Measurements from ENCODE around the gene KIFC3.

KIFC3 gene

DNA sequence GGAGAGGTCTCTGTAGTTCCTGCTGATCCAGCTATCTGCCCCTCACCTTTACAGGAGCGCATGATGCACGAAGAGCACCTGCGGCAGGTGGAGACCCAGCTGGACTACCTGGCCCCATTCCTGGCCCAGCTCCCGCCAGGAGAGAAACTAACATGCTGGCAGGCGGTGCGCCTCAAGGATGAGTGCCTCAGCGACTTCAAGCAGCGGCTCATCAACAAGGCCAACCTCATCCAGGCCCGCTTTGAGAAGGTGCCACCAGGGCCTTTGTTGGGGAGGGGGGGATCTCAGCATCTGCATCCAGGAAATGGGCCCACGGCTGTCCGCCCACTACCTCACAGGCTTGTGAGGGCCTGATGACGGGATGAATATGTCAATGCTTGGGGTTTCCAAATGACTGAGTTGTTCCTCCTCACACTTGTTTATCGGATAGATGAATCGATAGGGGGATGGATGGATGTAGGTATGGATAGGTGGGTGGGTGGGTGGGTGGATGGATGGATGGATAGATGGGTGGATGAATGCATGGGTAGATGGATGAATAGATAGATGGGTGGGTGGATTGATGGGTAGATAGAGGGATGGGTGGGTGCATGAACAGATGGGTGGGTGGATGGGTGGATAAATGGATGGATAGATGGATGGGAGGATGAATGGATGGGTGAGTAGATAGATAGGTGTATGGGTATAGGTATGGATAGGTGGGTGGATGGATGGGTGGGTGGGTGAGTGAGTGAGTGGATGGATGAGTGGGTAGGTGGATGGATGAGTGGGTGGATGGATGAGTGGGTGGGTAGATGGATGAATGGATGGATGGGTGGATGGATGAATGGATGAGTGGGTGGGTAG, 73.7 kb downstream of the KIFC3 start:
- in situ Hi-C loops (cut with MboI; ENCODE audit: low sequenced_read_pairs): no loop called here

DNA sequence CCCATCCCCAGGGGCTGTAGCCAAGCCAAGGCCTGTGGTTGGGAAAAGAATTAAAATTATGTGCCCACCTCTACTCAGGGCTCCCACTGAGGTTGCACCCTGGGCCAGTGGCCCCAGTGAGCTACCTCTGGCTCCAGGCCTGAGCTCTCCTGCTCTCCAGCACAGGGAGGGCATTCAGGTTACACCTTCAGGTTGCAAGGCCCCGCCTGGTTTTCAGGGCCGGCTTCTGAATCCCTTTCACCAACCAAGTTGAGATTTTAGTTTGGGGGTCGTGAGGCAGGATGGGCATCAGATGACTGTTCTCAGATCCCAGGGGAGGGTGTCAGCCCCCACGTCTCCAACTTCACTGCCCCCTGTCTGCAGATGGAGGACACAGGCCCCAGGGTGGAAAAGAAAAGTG, 74.7 kb downstream of the KIFC3 start:
- in situ Hi-C loops (cut with MboI; ENCODE audit: low sequenced_read_pairs): no loop called here

DNA sequence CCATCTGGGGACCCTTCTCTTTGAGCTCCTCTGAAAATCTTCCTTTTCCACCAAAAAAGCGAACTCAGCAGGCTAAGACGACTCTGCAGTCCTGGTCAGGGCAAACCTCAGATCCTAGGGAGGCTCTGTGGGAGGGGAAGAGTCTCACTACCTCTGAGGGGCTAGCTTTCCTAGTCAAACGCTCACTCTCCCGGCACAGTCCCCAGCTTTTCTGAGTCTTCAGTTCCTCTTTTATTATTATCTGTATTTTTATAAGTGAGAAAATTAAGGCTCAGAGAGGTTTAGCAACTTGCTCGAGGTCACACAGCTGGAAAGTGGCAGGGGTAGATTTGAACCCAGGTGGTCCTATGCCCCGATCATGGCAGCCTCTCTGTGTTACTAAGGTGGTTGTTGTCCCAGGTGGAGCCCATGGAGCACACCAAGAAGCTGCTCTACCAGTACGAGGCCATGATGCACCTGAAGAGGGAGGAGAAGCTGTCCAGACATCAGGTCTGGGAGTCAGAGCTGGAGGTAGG, 75.8 kb downstream of the KIFC3 start:
- in situ Hi-C loops (cut with MboI; ENCODE audit: low sequenced_read_pairs): no loop called here

DNA sequence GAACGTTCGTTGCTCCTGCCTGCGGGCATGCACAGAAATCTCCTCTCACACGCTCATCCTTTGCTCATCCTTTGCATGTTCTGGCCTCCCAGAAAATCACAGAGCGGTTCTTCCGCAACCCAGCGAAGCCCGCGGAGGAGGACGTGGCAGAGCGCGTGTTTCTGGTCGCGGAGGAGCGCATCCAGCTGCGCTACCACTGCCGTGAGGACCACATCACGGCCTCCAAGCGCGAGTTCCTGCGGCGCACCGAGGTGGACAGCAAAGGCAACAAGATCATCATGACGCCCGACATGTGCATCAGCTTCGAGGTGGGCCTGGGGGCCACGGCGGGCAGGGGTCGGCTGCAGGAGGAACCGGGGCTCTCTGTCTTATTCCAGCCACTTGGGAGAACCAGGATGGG, 76.3 kb downstream of the KIFC3 start:
- in situ Hi-C loops (cut with MboI; ENCODE audit: low sequenced_read_pairs): no loop called here

DNA sequence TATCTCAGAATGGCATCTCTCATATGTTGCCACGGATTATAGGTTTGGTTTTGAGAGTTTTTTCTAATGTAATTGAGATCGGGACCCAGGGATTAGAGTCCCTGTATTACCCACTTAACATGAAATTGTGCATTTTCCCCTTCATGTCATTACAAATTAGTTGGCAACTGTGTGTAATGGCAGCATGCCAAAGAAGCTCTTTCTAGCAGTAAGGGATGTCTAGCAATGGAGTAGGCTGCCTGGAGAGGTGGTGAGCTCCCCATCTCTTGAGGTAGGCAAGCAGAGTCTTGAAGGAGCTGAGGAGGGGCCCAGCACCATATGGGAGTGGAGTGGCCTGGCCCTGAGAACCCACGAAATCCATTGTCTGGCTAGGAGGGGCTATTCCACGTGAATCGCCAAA, 76.7 kb downstream of the KIFC3 start:
- in situ Hi-C loops (cut with MboI; ENCODE audit: low sequenced_read_pairs): no loop called here

DNA sequence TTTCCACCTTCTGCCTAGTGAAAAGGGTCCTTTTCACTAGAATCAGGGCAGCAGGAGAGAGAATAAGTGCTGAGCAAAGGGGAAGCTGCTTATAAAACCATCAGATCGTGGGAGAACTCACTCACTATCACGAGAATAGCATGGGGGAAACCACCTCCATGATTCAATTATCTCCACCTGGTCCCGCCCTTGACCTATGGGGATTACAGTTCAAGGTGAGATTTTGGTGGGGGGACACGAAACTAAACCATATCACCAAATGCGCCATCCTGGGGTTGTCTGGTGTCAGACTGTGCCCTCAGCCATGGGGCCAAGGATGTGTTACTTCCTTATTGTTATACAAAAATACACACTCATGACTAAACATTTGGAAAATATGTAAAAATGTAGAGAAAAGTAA, 77.1 kb downstream of the KIFC3 start:
- in situ Hi-C loops (cut with MboI; ENCODE audit: low sequenced_read_pairs): no loop called here

DNA sequence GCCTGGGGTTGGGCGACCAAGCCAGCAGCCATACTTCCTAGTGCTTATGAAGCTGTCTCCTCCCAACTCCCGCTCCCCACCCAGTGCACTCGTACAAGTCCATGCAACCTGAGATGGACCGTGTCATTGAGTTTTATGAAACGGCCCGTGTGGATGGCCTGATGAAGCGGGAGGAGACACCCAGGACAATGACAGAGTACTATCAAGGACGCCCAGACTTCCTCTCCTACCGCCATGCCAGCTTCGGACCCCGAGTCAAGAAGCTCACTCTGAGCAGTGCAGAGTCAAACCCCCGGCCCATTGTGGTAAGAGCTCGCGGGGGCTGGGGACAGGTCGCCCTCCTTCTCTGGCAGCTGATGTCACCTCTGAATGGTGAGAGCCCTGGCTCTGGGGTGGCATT, 77.8 kb downstream of the KIFC3 start:
- in situ Hi-C loops (cut with MboI; ENCODE audit: low sequenced_read_pairs): loop anchor here (25.0 kb wide), 1 partner anchor 137 kb away; no protein-coding TSS in a partner anchor

DNA sequence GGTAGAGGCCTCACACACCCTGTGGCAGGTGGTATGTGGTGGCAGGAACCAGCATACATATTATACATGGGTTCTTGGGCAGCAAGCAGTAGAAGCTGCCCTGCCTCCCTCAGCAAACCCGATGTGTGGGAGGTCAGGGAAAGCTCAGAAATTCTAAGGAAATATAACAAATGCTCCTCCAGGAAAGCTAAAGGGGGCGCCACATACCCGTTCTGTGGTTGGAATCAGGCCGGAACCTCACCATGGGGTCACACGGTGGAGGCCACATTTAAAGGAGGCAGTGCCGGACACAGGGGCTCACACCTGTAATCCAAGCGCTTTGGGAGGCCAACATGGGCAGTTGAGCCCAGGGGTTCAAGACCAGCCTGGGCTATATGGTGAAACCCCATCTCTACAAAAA, 79.1 kb downstream of the KIFC3 start:
- in situ Hi-C loops (cut with MboI; ENCODE audit: low sequenced_read_pairs): loop anchor here (25.0 kb wide), 1 partner anchor 136 kb away; no protein-coding TSS in a partner anchor

DNA sequence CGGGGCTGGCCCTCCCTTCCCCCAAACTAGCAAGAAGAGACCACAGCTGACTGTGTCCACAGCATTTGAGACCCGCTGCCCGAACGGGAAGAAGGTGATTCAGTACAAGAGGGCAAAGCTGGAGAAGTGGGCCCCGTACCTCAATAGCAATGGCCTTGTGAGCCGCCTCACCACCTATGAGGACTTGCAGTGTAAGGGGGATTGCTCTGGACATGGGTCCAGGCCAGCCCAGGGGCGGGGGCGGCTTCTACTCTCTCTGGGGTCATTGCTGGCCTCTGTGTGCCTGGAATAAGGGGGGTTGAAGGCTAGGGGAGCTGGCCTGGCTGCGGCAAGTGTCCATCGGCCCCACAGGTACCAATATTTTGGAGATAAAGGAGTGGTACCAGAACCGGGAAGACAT, 79.6 kb downstream of the KIFC3 start:
- in situ Hi-C loops (cut with MboI; ENCODE audit: low sequenced_read_pairs): loop anchor here (25.0 kb wide), 1 partner anchor 135 kb away; no protein-coding TSS in a partner anchor

DNA sequence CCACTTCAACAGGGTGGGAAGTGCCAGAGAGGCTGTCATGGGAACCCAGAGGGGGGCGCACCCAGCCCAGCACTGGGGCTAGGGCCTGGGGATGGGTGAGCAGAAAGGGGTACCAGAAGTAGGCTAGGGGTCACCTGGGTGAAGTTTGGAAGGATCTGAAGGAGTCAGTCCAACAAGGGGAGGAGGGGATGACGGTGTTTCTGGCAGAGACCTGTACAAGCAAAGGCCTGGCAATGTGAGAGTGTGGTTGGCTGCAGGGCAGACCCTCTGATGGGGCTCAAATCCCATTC, 80.1 kb downstream of the KIFC3 start:
- in situ Hi-C loops (cut with MboI; ENCODE audit: low sequenced_read_pairs): loop anchor here (25.0 kb wide), 1 partner anchor 135 kb away; no protein-coding TSS in a partner anchor

DNA sequence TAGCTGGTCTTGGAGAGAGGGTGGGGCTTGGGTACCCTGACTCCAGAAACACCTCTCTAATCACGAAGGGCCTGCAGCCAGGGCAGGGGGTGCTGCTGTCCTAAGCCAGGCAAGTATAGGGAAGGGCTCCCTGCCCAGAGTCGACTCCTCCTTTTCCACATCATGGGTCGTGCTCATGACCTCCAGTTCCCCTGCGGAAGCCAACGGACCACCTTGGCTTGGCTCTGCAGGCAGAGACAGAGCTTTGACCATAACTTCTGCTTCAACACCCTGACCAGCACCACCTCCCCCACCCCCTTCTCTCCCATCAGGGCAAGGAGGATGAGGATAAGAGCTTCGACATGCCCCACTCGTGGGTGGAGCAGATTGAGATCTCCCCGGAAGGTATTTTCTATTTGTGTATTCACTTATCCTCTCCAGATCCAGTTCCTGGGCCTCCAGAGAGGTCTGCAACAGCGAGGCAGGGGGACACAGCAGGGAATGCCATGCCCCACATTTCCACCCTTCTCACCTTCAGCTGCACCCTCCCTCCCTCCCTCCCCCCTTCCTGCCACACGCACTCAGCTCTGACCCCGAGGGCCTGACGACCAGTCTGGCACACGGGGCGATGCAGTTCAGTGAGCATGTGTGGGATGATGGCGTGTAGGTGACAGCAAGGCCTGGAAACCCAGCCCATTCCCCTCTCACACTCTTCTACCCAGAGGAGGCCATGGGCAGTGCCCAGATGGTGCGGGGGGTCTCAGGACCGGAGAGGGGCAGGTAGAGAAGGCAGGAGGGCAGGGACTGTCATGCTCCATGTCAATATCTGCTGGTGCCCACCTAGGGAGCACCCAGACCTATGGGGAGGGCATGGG, 80.7 kb downstream of the KIFC3 start:
- in situ Hi-C loops (cut with MboI; ENCODE audit: low sequenced_read_pairs): loop anchor here (25.0 kb wide), 1 partner anchor 134 kb away; no protein-coding TSS in a partner anchor

DNA sequence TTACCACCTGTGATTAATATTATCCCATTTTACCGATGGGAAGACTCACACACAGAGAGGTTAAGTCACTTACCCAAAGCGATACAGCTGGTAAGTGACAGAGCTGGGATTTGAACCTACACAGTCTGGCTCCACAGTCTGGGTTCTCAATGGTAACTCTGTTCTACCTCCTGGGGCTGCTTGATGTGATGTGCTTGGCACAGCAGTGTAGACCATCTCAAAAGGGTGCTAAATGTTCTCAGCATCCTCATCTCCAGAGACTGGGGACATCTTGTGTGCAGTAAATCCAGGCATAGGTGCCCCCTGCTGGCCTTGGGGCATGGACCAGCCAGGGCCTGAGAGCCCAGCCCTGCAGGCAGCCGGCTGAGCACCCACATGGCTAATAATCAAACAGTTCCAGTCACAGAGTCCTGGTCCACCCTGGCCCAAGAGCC, 82.1 kb downstream of the KIFC3 start:
- in situ Hi-C loops (cut with MboI; ENCODE audit: low sequenced_read_pairs): loop anchor here (25.0 kb wide), 1 partner anchor 133 kb away; no protein-coding TSS in a partner anchor

DNA sequence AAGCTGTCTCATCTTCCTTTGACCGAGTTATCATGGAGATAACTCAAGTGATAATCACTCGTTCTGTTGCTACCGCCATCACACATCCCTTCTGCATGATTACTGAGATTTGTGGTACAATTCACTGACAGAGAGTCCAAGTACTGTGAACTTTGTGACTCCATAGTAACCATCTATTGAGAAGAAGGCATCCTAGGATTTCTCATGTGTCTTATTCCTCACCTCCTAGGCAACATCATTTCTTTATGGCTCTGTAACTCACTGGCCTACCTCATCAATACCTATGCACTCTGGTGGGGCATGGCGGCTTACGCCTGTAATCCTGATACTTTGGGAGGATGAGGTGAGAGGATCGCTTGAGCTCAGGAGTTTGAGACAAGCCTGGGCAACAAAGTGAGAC, 88.2 kb downstream of the KIFC3 start:
- in situ Hi-C loops (cut with MboI; ENCODE audit: low sequenced_read_pairs): loop anchor here (25.0 kb wide), 1 partner anchor 127 kb away; no protein-coding TSS in a partner anchor

DNA sequence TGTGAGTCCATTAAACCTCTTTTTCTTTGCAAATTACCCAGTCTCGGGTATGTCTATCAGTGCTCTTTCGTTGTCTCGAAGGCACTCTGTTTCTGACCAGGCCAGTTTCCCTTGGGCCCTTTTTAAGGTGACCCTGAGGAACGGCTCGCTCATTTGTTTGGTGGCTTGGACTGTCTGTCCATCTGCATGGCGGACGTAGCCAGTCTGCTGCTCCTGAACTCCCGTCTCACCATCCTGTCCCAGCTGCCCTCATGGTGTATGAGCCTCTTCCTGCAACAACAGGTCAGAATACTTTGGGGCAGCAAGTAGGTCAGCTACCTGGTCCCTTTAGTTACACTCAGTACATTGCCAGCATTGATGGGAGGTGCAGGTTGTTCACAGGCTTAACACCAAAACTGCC, 88.7 kb downstream of the KIFC3 start:
- in situ Hi-C loops (cut with MboI; ENCODE audit: low sequenced_read_pairs): loop anchor here (25.0 kb wide), 1 partner anchor 126 kb away; no protein-coding TSS in a partner anchor

DNA sequence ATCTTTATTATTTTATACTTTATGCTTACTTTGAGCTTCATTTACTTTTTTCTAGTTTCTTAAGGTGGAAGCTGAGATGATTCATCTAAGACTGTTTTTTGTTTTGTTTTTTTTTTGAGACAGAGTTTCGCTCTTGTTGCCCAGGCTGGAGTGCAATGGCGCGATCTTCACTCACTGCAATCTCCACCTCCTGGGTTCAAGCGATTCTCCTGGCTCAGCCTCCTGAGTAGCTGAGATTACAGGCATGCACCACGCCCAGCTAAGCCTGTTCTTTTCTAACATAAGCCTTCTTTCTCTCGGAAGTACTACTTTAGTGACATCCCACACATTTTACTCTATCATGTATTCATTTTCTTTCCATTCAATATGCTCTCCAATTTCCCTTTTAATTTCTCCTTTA, 89.7 kb downstream of the KIFC3 start:
- in situ Hi-C loops (cut with MboI; ENCODE audit: low sequenced_read_pairs): loop anchor here (25.0 kb wide), 1 partner anchor 125 kb away; no protein-coding TSS in a partner anchor

DNA sequence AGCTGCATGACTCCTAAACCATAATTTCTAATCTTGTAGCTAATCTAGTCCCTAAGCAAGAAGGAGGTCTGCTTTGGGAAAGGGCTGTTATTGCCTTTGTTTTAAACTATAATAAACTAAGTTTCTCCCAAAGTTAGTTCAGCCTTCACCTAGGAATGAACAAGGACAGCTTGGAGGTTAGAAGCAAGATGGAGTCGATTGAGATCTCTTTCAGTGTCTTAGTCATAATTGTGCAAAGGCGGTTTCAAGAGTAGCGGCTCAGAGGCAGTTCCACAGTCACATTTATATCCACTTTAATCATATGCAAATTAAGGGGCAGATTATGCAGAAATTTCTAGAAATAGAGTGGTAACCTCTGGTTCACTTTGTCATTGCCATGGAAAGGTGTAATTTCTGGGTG, 90.3 kb downstream of the KIFC3 start:
- in situ Hi-C loops (cut with MboI; ENCODE audit: low sequenced_read_pairs): loop anchor here (25.0 kb wide), 1 partner anchor 125 kb away; no protein-coding TSS in a partner anchor

DNA sequence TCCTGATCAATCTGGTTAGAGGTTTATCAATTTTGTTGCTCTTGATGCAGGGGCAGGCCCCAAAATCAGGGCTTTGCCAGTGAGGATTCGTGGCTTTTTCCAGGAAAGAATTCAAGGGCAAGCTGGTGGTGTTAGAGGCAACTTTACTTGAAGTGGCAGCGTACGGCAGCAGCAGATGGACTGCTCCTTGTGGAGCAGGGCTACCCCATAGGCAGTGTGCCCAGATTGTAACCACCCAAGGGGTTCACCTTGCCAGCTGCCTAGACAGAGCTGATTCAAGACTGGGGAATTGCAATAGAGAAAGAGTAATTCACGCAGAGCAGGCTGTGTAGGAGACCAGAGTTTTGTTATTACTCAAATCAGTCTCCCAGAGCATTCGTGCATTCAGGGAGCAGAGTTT, 90.9 kb downstream of the KIFC3 start:
- in situ Hi-C loops (cut with MboI; ENCODE audit: low sequenced_read_pairs): loop anchor here (25.0 kb wide), 1 partner anchor 124 kb away; no protein-coding TSS in a partner anchor

DNA sequence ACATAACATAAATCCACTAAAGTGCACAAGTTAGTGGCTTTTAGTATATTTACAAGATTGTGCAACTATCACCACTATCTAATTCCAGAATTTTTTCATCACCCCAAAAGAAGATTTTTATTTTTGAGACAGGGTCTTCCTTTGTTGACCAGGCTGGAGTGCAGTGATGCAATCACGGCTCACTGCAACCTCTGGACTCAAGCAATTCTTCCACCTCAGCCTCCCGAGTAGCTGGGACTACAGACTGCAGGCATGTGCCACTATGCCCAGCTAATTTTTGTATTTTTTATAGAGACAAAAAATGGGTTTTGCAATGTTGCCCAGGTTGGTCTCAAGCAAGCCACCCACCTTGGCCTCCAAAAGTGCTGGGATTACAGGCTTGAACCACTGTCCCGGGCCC, 92.6 kb downstream of the KIFC3 start:
- in situ Hi-C loops (cut with MboI; ENCODE audit: low sequenced_read_pairs): loop anchor here (25.0 kb wide), 1 partner anchor 122 kb away; no protein-coding TSS in a partner anchor

Measured in HL-60/S4 (cell line).